ENCODE data around the gene PRR33.

PRR33 gene

GRCh38 chr11:1847006-1847735 lies 44.5 kb downstream of the PRR33 start:
- TF ChIP-seq CTCF (IDR thresholded peaks at IDR 0.05; ENCODE audit: low read depth, low read length) = no peak
- H3K4me3 ChIP-seq (ENCODE audit: low read depth, low read length) = no peak overlapping the region

GRCh38 chr11:1846453-1846932 lies 45.2 kb downstream of the PRR33 start:
- H3K4me3 ChIP-seq (ENCODE audit: low read depth, low read length) = no peak overlapping the region
- no peak for TF ChIP-seq CTCF (IDR thresholded peaks at IDR 0.05; ENCODE audit: low read depth, low read length)

GRCh38 chr11:1845561-1846452 lies 45.9 kb downstream of the PRR33 start:
- no peak overlapping the region for H3K4me3 ChIP-seq (ENCODE audit: low read depth, low read length)
- TF ChIP-seq CTCF (IDR thresholded peaks at IDR 0.05; ENCODE audit: low read depth, low read length) = no peak

GRCh38 chr11:1845095-1845429 lies 46.6 kb downstream of the PRR33 start:
- H3K4me3 ChIP-seq (ENCODE audit: low read depth, low read length) = no peak overlapping the region
- no peak for TF ChIP-seq CTCF (IDR thresholded peaks at IDR 0.05; ENCODE audit: low read depth, low read length)

- TF ChIP-seq CTCF (IDR thresholded peaks at IDR 0.05; ENCODE audit: low read depth, low read length) = no peak
- no peak overlapping the region for H3K4me3 ChIP-seq (ENCODE audit: low read depth, low read length)
Observed at GRCh38 chr11:1844221-1845094, 47.2 kb downstream of the PRR33 start.

GRCh38 chr11:1843796-1844195 lies 47.9 kb downstream of the PRR33 start:
- no peak overlapping the region for H3K4me3 ChIP-seq (ENCODE audit: low read depth, low read length)
- TF ChIP-seq CTCF (IDR thresholded peaks at IDR 0.05; ENCODE audit: low read depth, low read length) = no peak
